ENCODE measurements around the gene ECE2. TPM values are rescaled to one million over a fixed set of nuclear protein-coding genes. Genes with fewer than 3 reads are reported as not detected.
"Not testable (repeated sequence)": the region's sequence is repeated elsewhere in the genome, so short reads cannot be mapped to it uniquely, and the experiment has no call there.

ECE2 gene
- total and polyA plus RNA-seq, 2 experiments from 2014 or later, result not detected

DNA sequence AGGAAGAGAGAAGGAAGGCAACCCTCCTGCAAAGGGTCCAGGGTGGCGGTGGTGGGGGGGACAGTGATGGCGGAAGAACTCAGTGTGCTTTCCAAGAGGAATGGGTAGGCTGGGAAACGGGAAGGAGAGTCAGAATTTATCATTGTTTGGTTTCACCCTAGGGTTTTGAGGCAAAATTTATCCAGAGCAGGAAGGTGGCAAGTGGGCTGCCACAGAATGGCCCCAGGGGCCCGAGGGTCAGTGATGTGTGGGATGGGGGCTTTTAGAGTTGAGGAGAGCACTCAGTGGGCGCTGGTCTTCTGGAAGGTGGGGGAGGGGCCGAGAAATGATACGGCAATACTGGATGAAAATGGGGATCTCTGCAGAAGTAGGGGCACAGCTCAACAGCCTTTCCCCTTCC is 62.2 kb downstream of the ECE2 start:
- in situ Hi-C loops (cut with MboI), result no loop called here
- Histone ChIP-seq H3K79me2 (ENCODE audit: insufficient read depth) (peaks cover 52% of the 10 kb centered on the region), H3K4me3 (no peak overlapping the region)

DNA sequence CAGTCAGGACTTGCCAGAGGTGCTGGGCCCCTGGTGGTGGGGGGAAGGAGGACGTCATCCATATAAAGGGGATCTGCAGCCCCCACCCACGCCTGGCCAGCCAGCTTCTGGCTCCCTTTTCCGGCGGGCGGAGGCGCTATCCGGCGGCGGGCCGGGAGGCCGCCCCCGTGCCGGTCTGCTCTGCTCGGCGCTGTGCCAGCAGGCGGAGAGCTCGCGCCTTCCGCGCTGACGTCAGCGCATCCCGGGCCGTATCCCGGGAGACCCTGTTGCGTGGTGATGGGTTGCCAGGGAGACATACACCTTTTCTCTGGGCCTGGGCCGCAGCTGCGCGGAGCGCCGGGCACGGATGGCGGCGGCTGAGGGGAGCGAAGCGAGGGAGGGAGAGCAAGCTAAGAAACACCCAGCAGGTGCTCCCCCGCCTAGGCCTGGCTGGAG is 62.7 kb downstream of the ECE2 start:
- peak overlapping the region; percentile 94 for H3K27ac ChIP-seq
- H3K79me2 ChIP-seq (ENCODE audit: insufficient read depth), result peaks cover 47% of the 10 kb centered on the region
- H3K9me2 ChIP-seq (ENCODE audit: insufficient read depth), result no peaks in the 10 kb centered on the region
- no peaks in the 10 kb centered on the region for H4K20me1 ChIP-seq (ENCODE audit: insufficient read depth)
- H3F3A ChIP-seq (ENCODE audit: insufficient read depth), result peaks cover 41% of the 10 kb centered on the region
- WGBS, 2 experiments (ENCODE audit: low coverage in 1 of 2, low lambda C conversion rate in 2 of 2, missing lambda C conversion rate in 2 of 2), result 34 to 36% methylated on average over 35 to 36 of the region's 37 CpGs
- no peak overlapping the region for H3K4me3 ChIP-seq
- peak overlapping the region; percentile 13 for H3K4me2 ChIP-seq (ENCODE audit: unreplicated experiment)
- H3K4me1 ChIP-seq (ENCODE audit: insufficient read depth), result peaks cover 55% of the 10 kb centered on the region
- DNase-seq, result peak; percentile 54
- in situ Hi-C loops (cut with MboI), result no loop called here
- TF ChIP-seq EZH2 (IDR thresholded peaks at IDR 0.05; ENCODE audit: insufficient read depth, poor library complexity, severe bottlenecking) (no peak), EZH2phosphoT487 (IDR thresholded peaks at IDR 0.05; ENCODE audit: insufficient read depth, low read depth) (no peak)
- H3K9me3 ChIP-seq (ENCODE audit: low read depth), result no peaks in the 10 kb centered on the region
- no peak overlapping the region for H2AFZ ChIP-seq
- no peak overlapping the region for H3K9ac ChIP-seq
- peaks cover 11% of the 10 kb centered on the region; the same call in 1 of the 2 replicates for H3K36me3 ChIP-seq (ENCODE audit: low read depth)
- H3K27me3 ChIP-seq (replicated peaks; ENCODE audit: insufficient read depth), result no peaks in the 10 kb centered on the region

More for the DNA sequence above, 62.2 kb downstream of the ECE2 start:
- Histone ChIP-seq H3F3A (ENCODE audit: insufficient read depth) (peaks cover 47% of the 10 kb centered on the region), H3K9me3 (ENCODE audit: low read depth) (no peaks in the 10 kb centered on the region), H3K27ac (peak overlapping the region; percentile 94), H4K20me1 (ENCODE audit: insufficient read depth) (no peaks in the 10 kb centered on the region), H3K9me2 (ENCODE audit: insufficient read depth) (no peaks in the 10 kb centered on the region), H3K27me3 (replicated peaks; ENCODE audit: insufficient read depth) (no peaks in the 10 kb centered on the region), H3K4me2 (ENCODE audit: unreplicated experiment) (peak overlapping the region; percentile 13), H2AFZ (no peak overlapping the region), H3K9ac (peak overlapping the region; percentile 88; the same call in 1 of the 2 replicates), H3K4me1 (ENCODE audit: insufficient read depth) (peaks cover 61% of the 10 kb centered on the region), H3K36me3 (ENCODE audit: low read depth) (peaks cover 16% of the 10 kb centered on the region)
- DNase-seq, result no peak
- no peak for TF ChIP-seq EZH2phosphoT487 (IDR thresholded peaks at IDR 0.05; ENCODE audit: insufficient read depth, low read depth)
- TF ChIP-seq EZH2 (IDR thresholded peaks at IDR 0.05; ENCODE audit: insufficient read depth, poor library complexity, severe bottlenecking), result no peak
- WGBS, 2 experiments (ENCODE audit: low coverage in 1 of 2, low lambda C conversion rate in 2 of 2, missing lambda C conversion rate in 2 of 2), result 68 to 69% methylated on average over 7 of the region's 7 CpGs

DNA sequence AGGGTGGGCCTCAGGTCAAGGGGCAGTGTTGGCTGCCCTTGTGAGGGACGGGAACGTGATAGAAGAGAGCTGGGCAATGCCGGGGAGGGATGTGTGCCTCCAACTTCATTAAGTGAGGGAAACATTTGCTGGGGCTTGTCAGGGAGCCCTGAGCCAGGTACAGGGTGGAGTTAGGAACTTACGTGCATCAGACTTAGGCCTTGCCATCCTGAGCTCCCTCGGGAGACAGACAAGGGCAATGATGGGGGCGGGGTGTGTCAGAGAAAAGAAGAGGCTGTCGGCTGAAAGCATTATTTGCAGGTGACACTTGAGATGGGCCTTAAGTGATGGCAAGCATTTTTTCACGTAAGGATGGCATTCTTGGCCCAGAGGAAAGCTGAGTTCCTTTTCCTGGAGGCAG is 63.2 kb downstream of the ECE2 start:
- H2AFZ ChIP-seq, result no peak overlapping the region

DNA sequence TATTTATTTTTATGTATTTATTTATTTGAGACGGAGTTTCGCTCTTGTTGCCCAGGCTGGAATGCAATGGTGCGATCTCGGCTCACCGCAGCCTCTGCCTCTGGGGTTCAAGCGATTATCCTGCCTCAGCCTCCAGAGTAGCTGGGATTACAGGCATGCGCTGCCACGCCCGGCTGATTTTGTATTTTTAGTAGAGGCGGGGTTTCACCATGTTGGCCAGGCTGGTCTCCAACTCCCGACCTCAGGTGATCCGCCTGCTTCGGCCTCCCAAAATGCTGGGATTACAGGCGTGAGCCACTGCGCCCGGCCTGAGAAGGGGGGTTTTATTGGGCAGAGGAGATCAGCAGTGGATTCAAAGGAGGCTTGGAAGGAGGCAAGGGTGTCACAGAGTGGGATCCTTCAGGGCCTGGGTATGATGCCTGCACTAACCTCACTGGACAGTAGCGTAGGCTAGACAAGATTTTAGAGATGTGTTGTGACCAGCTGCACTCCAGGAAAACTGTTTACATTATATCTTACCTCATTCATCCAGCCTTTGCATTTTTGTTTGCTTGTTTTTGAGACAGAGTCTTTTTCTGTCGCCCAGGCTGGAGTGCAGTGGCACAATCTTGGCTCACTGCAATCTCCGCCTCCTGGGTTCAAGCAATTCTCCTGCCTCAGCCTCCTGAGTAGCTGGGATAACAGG is 63.8 kb downstream of the ECE2 start:
- in situ Hi-C loops (cut with MboI); H4K20me1 ChIP-seq (ENCODE audit: insufficient read depth); H3K4me2 ChIP-seq (ENCODE audit: unreplicated experiment); H3K36me3 ChIP-seq (ENCODE audit: low read depth); H3K9me2 ChIP-seq (ENCODE audit: insufficient read depth); H2AFZ ChIP-seq; H3K9me3 ChIP-seq (ENCODE audit: low read depth); H3K9ac ChIP-seq; H3K4me3 ChIP-seq; H3K27me3 ChIP-seq (replicated peaks; ENCODE audit: insufficient read depth); H3K27ac ChIP-seq; DNase-seq: not testable (repeated sequence)
- peaks cover 46% of the 10 kb centered on the region for H3K79me2 ChIP-seq (ENCODE audit: insufficient read depth)
- H3F3A ChIP-seq (ENCODE audit: insufficient read depth), result peaks cover 31% of the 10 kb centered on the region
- peaks cover 45% of the 10 kb centered on the region for H3K4me1 ChIP-seq (ENCODE audit: insufficient read depth)
- WGBS, 2 experiments (ENCODE audit: low coverage in 1 of 2, low lambda C conversion rate in 2 of 2, missing lambda C conversion rate in 2 of 2), result 94 to 95% methylated on average over 19 of the region's 19 CpGs

More for the DNA sequence above, 63.2 kb downstream of the ECE2 start:
- no peak for TF ChIP-seq EZH2 (IDR thresholded peaks at IDR 0.05; ENCODE audit: insufficient read depth, poor library complexity, severe bottlenecking)
- no peak for TF ChIP-seq EZH2phosphoT487 (IDR thresholded peaks at IDR 0.05; ENCODE audit: insufficient read depth, low read depth)
- WGBS, 2 experiments (ENCODE audit: low coverage in 1 of 2, low lambda C conversion rate in 2 of 2, missing lambda C conversion rate in 2 of 2), result 71 to 75% methylated on average over 6 to 8 of the region's 8 CpGs
- Histone ChIP-seq H4K20me1 (ENCODE audit: insufficient read depth) (no peaks in the 10 kb centered on the region), H3F3A (ENCODE audit: insufficient read depth) (peaks cover 37% of the 10 kb centered on the region), H3K27me3 (replicated peaks; ENCODE audit: insufficient read depth) (no peaks in the 10 kb centered on the region), H3K4me2 (ENCODE audit: unreplicated experiment) (no peak overlapping the region), H3K9me2 (ENCODE audit: insufficient read depth) (no peaks in the 10 kb centered on the region), H3K36me3 (ENCODE audit: low read depth) (peaks cover 8% of the 10 kb centered on the region; the same call in 1 of the 2 replicates), H3K79me2 (ENCODE audit: insufficient read depth) (peaks cover 46% of the 10 kb centered on the region), H3K9ac (no peak overlapping the region), H3K27ac (no peak overlapping the region), H3K4me1 (ENCODE audit: insufficient read depth) (peaks cover 50% of the 10 kb centered on the region), H3K9me3 (ENCODE audit: low read depth) (no peaks in the 10 kb centered on the region), H3K4me3 (no peak overlapping the region)
- no peak for DNase-seq
- in situ Hi-C loops (cut with MboI), result no loop called here
